ENCODE measurements around the gene PUS7L.
"Not testable (repeated sequence)": the region's sequence is repeated elsewhere in the genome, so short reads cannot be mapped to it uniquely, and the experiment has no call there.

The PUS7L gene

DNA sequence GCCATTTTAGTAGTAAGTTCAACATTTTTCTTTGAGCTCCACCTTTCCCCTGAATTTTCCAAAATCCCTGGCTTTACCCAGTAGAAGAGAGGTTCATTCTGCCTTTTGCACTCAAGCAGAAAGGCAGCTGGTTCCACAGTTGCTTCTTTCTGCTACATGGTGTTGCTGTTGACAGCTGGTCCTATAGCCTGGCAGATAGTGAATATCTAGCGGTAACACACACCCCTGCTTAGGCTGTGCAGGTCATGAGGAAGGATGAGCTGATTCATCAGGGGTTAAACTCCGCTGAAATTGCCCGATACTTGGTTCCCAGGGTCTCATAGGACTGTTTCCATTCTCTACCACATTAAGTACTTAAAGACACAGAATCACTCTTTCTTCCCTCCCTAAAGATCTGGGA is 62.4 kb downstream of the PUS7L start:
- Histone ChIP-seq H3K4me1 (ENCODE audit: insufficient read depth, low read length, poor library complexity, severe bottlenecking) (peaks cover 9% of the 10 kb centered on the region), H3F3A (ENCODE audit: low read depth) (no peaks in the 10 kb centered on the region), H3K4me2 (ENCODE audit: low read depth, low read length, poor library complexity, severe bottlenecking) (no peak overlapping the region), H3K9me3 (ENCODE audit: insufficient read depth, low read depth, low read length) (no peaks in the 10 kb centered on the region), H4K20me1 (ENCODE audit: insufficient read depth, low read length, poor library complexity, severe bottlenecking) (no peaks in the 10 kb centered on the region), H2AFZ (ENCODE audit: low read length) (no peak overlapping the region), H3K9ac (ENCODE audit: low read depth, low read length, poor library complexity, severe bottlenecking) (no peak overlapping the region), H3K79me2 (ENCODE audit: insufficient read depth, low read length) (no peaks in the 10 kb centered on the region), H3K4me3 (ENCODE audit: low read length, poor library complexity, severe bottlenecking) (no peak overlapping the region), H3K36me3 (ENCODE audit: insufficient read depth, low read length) (no peaks in the 10 kb centered on the region), H3K27me3 (ENCODE audit: insufficient read depth, low read length, poor library complexity, severe bottlenecking) (no peaks in the 10 kb centered on the region), H3K9me2 (replicated peaks; ENCODE audit: low read depth, low read length) (no peaks in the 10 kb centered on the region)
- TF ChIP-seq, protein P1, sequence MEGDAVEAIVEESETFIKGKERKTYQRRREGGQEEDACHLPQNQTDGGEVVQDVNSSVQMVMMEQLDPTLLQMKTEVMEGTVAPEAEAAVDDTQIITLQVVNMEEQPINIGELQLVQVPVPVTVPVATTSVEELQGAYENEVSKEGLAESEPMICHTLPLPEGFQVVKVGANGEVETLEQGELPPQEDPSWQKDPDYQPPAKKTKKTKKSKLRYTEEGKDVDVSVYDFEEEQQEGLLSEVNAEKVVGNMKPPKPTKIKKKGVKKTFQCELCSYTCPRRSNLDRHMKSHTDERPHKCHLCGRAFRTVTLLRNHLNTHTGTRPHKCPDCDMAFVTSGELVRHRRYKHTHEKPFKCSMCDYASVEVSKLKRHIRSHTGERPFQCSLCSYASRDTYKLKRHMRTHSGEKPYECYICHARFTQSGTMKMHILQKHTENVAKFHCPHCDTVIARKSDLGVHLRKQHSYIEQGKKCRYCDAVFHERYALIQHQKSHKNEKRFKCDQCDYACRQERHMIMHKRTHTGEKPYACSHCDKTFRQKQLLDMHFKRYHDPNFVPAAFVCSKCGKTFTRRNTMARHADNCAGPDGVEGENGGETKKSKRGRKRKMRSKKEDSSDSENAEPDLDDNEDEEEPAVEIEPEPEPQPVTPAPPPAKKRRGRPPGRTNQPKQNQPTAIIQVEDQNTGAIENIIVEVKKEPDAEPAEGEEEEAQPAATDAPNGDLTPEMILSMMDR (conservative IDR thresholded peaks at IDR 0.05; ENCODE audit: low read length) = no peak
- TF ChIP-seq EZH2phosphoT487 (IDR thresholded peaks at IDR 0.05; ENCODE audit: borderline replicate concordance) = no peak

DNA sequence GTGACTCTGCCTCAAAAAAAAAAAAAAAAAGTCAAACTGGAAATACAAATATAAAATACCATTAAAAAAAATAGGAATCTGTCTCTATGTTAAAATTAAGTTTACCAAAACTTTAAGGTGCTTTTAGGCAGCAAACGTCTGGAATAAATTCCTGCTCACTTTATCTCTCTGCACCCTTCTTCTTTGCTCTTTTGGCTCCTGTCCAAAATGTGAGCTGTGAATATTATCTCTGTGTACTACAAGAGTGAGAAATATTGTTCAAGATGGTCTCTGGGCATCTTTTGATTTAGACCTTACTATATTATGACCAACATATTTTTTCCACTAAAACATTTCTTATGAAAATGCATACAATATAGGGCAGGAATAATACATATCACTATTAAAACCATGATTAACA is 63.7 kb downstream of the PUS7L start:
- no peak for TF ChIP-seq EZH2phosphoT487 (IDR thresholded peaks at IDR 0.05; ENCODE audit: borderline replicate concordance)
- TF ChIP-seq, protein P1 (conservative IDR thresholded peaks at IDR 0.05; ENCODE audit: low read length) = no peak
- no peak overlapping the region for H2AFZ ChIP-seq (ENCODE audit: low read length)
- no peaks in the 10 kb centered on the region for H4K20me1 ChIP-seq (ENCODE audit: insufficient read depth, low read length, poor library complexity, severe bottlenecking)
- H3K9me3 ChIP-seq (ENCODE audit: insufficient read depth, low read depth, low read length) = no peaks in the 10 kb centered on the region
- no peaks in the 10 kb centered on the region for H3F3A ChIP-seq (ENCODE audit: low read depth)
- no peak overlapping the region for H3K9ac ChIP-seq (ENCODE audit: low read depth, low read length, poor library complexity, severe bottlenecking)
- H3K4me2 ChIP-seq (ENCODE audit: low read depth, low read length, poor library complexity, severe bottlenecking) = no peak overlapping the region
- H3K4me1 ChIP-seq (ENCODE audit: insufficient read depth, low read length, poor library complexity, severe bottlenecking) = peaks cover 7% of the 10 kb centered on the region
- H3K27me3 ChIP-seq (ENCODE audit: insufficient read depth, low read length, poor library complexity, severe bottlenecking) = no peaks in the 10 kb centered on the region
- no peak overlapping the region for H3K4me3 ChIP-seq (ENCODE audit: low read length, poor library complexity, severe bottlenecking)
- no peaks in the 10 kb centered on the region for H3K36me3 ChIP-seq (ENCODE audit: insufficient read depth, low read length)
- H3K79me2 ChIP-seq (ENCODE audit: insufficient read depth, low read length) = no peaks in the 10 kb centered on the region
- no peaks in the 10 kb centered on the region for H3K9me2 ChIP-seq (replicated peaks; ENCODE audit: low read depth, low read length)

DNA sequence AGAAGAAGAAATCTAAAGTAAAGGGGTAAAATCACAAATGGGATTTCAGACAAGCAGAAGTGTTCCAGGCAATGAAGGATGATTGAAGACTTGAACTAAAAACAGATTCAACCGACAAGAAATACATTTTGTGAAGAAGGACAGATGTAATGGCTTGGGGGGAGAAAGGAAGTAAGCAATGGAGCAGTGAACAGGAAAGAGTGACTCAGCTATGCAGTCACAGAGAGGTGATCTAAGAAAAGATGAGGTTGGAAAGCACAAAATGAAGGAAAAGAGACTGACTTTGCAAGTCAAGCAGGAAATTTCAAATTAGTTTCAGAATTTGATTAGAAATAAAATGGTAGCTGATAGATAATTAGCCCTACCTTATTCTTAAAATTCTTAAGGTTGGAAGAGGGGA is 66.5 kb downstream of the PUS7L start:
- no peaks in the 10 kb centered on the region; the same call in 1 of the 2 replicates for H3F3A ChIP-seq (ENCODE audit: low read depth)
- no peaks in the 10 kb centered on the region for H3K79me2 ChIP-seq (ENCODE audit: insufficient read depth, low read length)
- peak overlapping the region; percentile 51 for H3K4me2 ChIP-seq (ENCODE audit: low read depth, low read length, poor library complexity, severe bottlenecking)
- no peak overlapping the region for H3K9ac ChIP-seq (ENCODE audit: low read depth, low read length, poor library complexity, severe bottlenecking)
- H2AFZ ChIP-seq (ENCODE audit: low read length) = peak overlapping the region; percentile 58; the same call in 1 of the 2 replicates
- H3K9me2 ChIP-seq (replicated peaks; ENCODE audit: low read depth, low read length) = no peaks in the 10 kb centered on the region
- no peaks in the 10 kb centered on the region for H3K36me3 ChIP-seq (ENCODE audit: insufficient read depth, low read length)
- peaks cover 26% of the 10 kb centered on the region for H3K4me1 ChIP-seq (ENCODE audit: insufficient read depth, low read length, poor library complexity, severe bottlenecking)
- TF ChIP-seq EZH2phosphoT487 (IDR thresholded peaks at IDR 0.05; ENCODE audit: borderline replicate concordance) = no peak
- TF ChIP-seq, protein P1 (conservative IDR thresholded peaks at IDR 0.05; ENCODE audit: low read length) = no peak
- H3K27me3 ChIP-seq (ENCODE audit: insufficient read depth, low read length, poor library complexity, severe bottlenecking) = no peaks in the 10 kb centered on the region
- no peaks in the 10 kb centered on the region for H4K20me1 ChIP-seq (ENCODE audit: insufficient read depth, low read length, poor library complexity, severe bottlenecking)
- H3K9me3 ChIP-seq (ENCODE audit: insufficient read depth, low read depth, low read length) = no peaks in the 10 kb centered on the region
- H3K4me3 ChIP-seq (ENCODE audit: low read length, poor library complexity, severe bottlenecking) = peak overlapping the region; percentile 12

DNA sequence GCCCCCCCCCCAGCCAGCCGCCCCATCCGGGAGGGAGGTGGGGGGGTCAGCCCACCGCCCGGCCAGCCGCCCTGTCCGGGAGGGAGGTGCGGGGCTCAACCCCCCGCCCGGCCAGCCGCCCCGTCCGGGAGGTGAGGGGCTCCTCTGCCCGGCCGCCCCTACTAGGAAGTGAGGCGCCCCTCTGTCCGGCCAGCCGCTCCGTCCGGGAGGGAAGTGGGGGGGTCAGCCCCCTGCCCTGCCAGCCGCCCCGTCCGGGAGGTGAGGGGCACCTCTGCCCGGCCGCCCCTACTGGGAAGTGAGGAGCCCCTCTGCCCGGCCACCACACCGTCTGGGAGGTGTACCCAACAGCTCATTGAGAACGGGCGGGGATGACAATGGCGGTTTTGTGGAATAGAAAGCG is 73.1 kb downstream of the PUS7L start:
- H3K4me3 ChIP-seq (ENCODE audit: low read length, poor library complexity, severe bottlenecking); H3K27me3 ChIP-seq (ENCODE audit: insufficient read depth, low read length, poor library complexity, severe bottlenecking); H4K20me1 ChIP-seq (ENCODE audit: insufficient read depth, low read length, poor library complexity, severe bottlenecking); H3K4me2 ChIP-seq (ENCODE audit: low read depth, low read length, poor library complexity, severe bottlenecking); H2AFZ ChIP-seq (ENCODE audit: low read length); H3K9ac ChIP-seq (ENCODE audit: low read depth, low read length, poor library complexity, severe bottlenecking); H3K79me2 ChIP-seq (ENCODE audit: insufficient read depth, low read length); H3K9me3 ChIP-seq (ENCODE audit: insufficient read depth, low read depth, low read length); H3F3A ChIP-seq (ENCODE audit: low read depth); H3K36me3 ChIP-seq (ENCODE audit: insufficient read depth, low read length); H3K9me2 ChIP-seq (replicated peaks; ENCODE audit: low read depth, low read length): not testable (repeated sequence)
- peaks cover 20% of the 10 kb centered on the region for H3K4me1 ChIP-seq (ENCODE audit: insufficient read depth, low read length, poor library complexity, severe bottlenecking)
